ENCODE measurements around the gene ZFYVE28.

DNA sequence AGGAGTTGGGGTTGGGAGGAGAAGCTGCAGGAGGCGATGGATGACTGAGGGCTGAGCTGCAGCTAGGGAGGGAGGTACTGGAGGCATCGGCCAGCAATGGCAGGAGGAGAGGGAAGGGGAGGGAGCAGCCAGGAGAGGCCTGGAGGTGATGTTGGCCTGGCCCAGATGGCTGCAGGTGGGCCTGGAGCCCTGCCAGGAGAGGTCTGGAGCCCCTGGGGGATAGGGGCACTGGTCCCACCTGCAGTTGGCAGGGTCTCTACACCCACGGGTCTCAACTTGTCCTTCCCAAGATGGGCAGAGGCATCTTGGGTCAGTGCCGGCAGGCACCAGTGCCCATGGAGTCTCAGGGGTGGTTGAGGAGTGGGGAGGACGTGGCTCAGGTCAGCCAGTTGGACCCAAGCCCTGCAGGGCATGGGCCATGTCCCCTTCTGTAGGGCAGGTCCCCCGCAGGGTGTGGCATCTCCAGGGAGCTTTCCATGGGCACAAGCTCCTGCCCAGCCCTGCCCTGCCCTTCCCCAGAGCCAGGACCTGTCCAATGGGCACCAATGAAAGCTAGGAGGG lies 153.9 kb downstream of the ZFYVE28 start:
- no peak for TF ChIP-seq POLR2A (IDR thresholded peaks at IDR 0.05)
- TF ChIP-seq, protein P1, sequence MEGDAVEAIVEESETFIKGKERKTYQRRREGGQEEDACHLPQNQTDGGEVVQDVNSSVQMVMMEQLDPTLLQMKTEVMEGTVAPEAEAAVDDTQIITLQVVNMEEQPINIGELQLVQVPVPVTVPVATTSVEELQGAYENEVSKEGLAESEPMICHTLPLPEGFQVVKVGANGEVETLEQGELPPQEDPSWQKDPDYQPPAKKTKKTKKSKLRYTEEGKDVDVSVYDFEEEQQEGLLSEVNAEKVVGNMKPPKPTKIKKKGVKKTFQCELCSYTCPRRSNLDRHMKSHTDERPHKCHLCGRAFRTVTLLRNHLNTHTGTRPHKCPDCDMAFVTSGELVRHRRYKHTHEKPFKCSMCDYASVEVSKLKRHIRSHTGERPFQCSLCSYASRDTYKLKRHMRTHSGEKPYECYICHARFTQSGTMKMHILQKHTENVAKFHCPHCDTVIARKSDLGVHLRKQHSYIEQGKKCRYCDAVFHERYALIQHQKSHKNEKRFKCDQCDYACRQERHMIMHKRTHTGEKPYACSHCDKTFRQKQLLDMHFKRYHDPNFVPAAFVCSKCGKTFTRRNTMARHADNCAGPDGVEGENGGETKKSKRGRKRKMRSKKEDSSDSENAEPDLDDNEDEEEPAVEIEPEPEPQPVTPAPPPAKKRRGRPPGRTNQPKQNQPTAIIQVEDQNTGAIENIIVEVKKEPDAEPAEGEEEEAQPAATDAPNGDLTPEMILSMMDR (IDR thresholded peaks at IDR 0.05) = no peak
- no peak for TF ChIP-seq POLR2AphosphoS5 (IDR thresholded peaks at IDR 0.05)
